PC-3 (cell line): Measurements from ENCODE around the gene MARK3. TPM values are rescaled to one million over a fixed set of nuclear protein-coding genes. Genes with fewer than 3 reads are reported as not detected.

Source experiments
- ATAC-seq: fragments of 200-7000 bp; cut with Tn5 transposase; 2 replicates; pipeline ENCODE4 v1.9.1; 2020; ENCODE audit warnings: mild to moderate bottlenecking, moderate library complexity
- BruUV-seq: library from RNA; stranded (reverse); fragments of 400-500 nt; replicated peaks from 2 replicates; lab custom pipeline; 2021; lab: Mats Ljungman, UMichigan
- CTCF ChIA-PET: fragments of 300-600 bp; sonication (Branson Sonifier 250); formaldehyde crosslinking; loops from one replicate; lab custom pipeline; 2022; ENCODE audit warnings: antibody characterized with exemption; lab: Charles Lee
- POLR2A ChIA-PET: fragments of 300-600 bp; sonication (Branson Sonifier 250); formaldehyde crosslinking; loops from one replicate; lab custom pipeline; 2022; ENCODE audit warnings: antibody characterized with exemption; ENCODE audit not compliant: unreplicated experiment; lab: Charles Lee
- DNase-seq: peaks from one replicate; pipeline ENCODE4 v3.0.0-alpha.2; 2015
- H2AFZ ChIP-seq: fragments of 300-600 bp; sonication (generic); 2 replicates; pipeline ENCODE4 v1.6.0; 2016; ENCODE audit warnings: antibody characterized with exemption, low read length
- H3F3A ChIP-seq: fragments of 300-600 bp; sonication (generic); one replicate; pipeline ENCODE4 v1.6.0; 2017; ENCODE audit warnings: antibody characterized with exemption, low read length, control low read depth, mild to moderate bottlenecking; ENCODE audit not compliant: unreplicated experiment
- H3K27ac ChIP-seq: fragments of 300-600 bp; sonication (generic); 2 replicates; pipeline ENCODE4 v1.5.1; 2016; ENCODE audit warnings: mild to moderate bottlenecking, low read length
- H3K27me3 ChIP-seq: fragments of 300-600 bp; sonication (generic); 2 replicates; pipeline ENCODE4 v1.6.1; 2016; ENCODE audit warnings: low read length, mixed read lengths
- H3K36me3 ChIP-seq: fragments of 300-600 bp; sonication (generic); 2 replicates; pipeline ENCODE4 v1.6.1; 2016; ENCODE audit warnings: low read depth, mixed run types, low read length, mixed read lengths
- H3K4me1 ChIP-seq: fragments of 300-600 bp; sonication (generic); 2 replicates; pipeline ENCODE4 v1.5.1; 2016; ENCODE audit warnings: low read length; ENCODE audit not compliant: insufficient read depth
- H3K4me2 ChIP-seq: fragments of 300-600 bp; sonication (generic); 2 replicates; pipeline ENCODE4 v1.6.0; 2016; ENCODE audit warnings: low read length
- H3K4me3 ChIP-seq: fragments of 300-600 bp; sonication (generic); 2 replicates; pipeline ENCODE4 v1.5.1; 2016; ENCODE audit warnings: mild to moderate bottlenecking, low read length, mixed read lengths
- H3K79me2 ChIP-seq: fragments of 300-600 bp; sonication (generic); 2 replicates; pipeline ENCODE4 v1.6.1; 2017; ENCODE audit warnings: low read length, mixed read lengths
- H3K9ac ChIP-seq: fragments of 300-600 bp; sonication (generic); 2 replicates; pipeline ENCODE4 v1.6.0; 2016; ENCODE audit warnings: mild to moderate bottlenecking, low read length
- H3K9me2 ChIP-seq: fragments of 300-600 bp; sonication (generic); replicated peaks from 2 replicates; pipeline ENCODE4 v1.6.1; 2016; ENCODE audit warnings: mixed run types, low read length, mixed read lengths
- H3K9me3 ChIP-seq: fragments of 300-600 bp; sonication (generic); 2 replicates; pipeline ENCODE4 v1.6.1; 2016; ENCODE audit warnings: low read length, mixed read lengths
- H4K20me1 ChIP-seq: fragments of 300-600 bp; sonication (generic); 2 replicates; pipeline ENCODE4 v1.6.1; 2016; ENCODE audit warnings: low read length, mixed read lengths
- EZH2 ChIP-seq: fragments of 300-600 bp; sonication (generic); IDR thresholded peaks from one replicate; pipeline ENCODE4 v1.6.1; 2017; ENCODE audit warnings: antibody characterized with exemption, mild to moderate bottlenecking, low read length; ENCODE audit not compliant: unreplicated experiment
- EZH2phosphoT487 ChIP-seq: fragments of 300-600 bp; sonication (generic); IDR thresholded peaks from 2 replicates; pipeline ENCODE4 v1.6.1; 2018; ENCODE audit warnings: mild to moderate bottlenecking, antibody characterized with exemption, low read length, borderline replicate concordance
- intact Hi-C: fragments of 100-400 bp; cut with micrococcal nuclease; formaldehyde crosslinking; loops from 2 replicates; pipeline ENCODE4 v1.9.0; 2023
- total RNA-seq: library from RNA; depleted of rRNA; stranded (reverse); fragments of >200 nt; gene quantifications from 2 replicates; pipeline ENCODE4 v1.2.3, GENCODE V29; 2014
- TF ChIP-seq, protein P1 (sequence below): fragments of 300-600 bp; sonication (generic); conservative IDR thresholded peaks from 2 replicates; pipeline ENCODE4 v1.5.1; 2017; ENCODE audit warnings: antibody characterized with exemption, low read depth, mild to moderate bottlenecking, low read length

The MARK3 gene
- total RNA-seq, 1 experiment from 2014 or later: 69.9 TPM

- Histone ChIP-seq H4K20me1 (no peaks in the 10 kb centered on the region), H3K9me2 (no peaks in the 10 kb centered on the region), H3K27ac (no peak overlapping the region), H3K4me3 (no peak overlapping the region), H3K27me3 (no peaks in the 10 kb centered on the region), H3K4me2 (no peak overlapping the region), H3K9me3 (0 out of 2 replicates have a peak, but pooled peaks cover under 1% of the 10 kb centered on the region), H2AFZ (no peak overlapping the region), H3K4me1 (peaks cover 17% of the 10 kb centered on the region), H3F3A (no peaks in the 10 kb centered on the region), H3K79me2 (no peaks in the 10 kb centered on the region), H3K36me3 (no peaks in the 10 kb centered on the region), H3K9ac (no peak overlapping the region)
- TF ChIP-seq, protein P1, sequence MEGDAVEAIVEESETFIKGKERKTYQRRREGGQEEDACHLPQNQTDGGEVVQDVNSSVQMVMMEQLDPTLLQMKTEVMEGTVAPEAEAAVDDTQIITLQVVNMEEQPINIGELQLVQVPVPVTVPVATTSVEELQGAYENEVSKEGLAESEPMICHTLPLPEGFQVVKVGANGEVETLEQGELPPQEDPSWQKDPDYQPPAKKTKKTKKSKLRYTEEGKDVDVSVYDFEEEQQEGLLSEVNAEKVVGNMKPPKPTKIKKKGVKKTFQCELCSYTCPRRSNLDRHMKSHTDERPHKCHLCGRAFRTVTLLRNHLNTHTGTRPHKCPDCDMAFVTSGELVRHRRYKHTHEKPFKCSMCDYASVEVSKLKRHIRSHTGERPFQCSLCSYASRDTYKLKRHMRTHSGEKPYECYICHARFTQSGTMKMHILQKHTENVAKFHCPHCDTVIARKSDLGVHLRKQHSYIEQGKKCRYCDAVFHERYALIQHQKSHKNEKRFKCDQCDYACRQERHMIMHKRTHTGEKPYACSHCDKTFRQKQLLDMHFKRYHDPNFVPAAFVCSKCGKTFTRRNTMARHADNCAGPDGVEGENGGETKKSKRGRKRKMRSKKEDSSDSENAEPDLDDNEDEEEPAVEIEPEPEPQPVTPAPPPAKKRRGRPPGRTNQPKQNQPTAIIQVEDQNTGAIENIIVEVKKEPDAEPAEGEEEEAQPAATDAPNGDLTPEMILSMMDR: no peak
- TF ChIP-seq EZH2: no peak
- no peak for TF ChIP-seq EZH2phosphoT487
- no TSS peak for BruUV-seq
- intact Hi-C loops: no loop called here
- no peak for DNase-seq
- ChIA-PET POLR2A (no interaction called here), CTCF (no interaction called here)
- no peak for ATAC-seq
These were observed 17.2 kb upstream of the MARK3 start for GRCh38 chr14:103367995-103368394.

DNA sequence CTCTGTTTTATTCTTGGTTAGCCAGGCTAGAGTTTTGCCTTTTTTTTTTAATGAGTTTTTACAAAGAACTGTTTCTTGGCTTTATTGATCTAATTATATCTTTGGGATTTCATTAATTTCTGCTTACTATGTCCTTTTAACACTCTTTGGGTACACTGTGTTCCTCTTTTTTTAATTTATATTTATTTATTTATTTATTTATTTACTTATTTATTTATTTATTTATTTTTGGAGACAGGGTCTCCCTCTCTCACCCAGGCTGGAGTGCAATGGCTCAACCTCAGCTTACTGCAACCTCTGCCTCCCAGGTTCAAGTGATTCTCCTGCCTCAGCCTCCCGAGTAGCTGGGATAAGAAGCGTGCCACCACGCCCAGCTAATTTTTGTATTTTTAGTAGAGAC lies 15.1 kb upstream of the MARK3 start:
- H2AFZ ChIP-seq: 0 out of 2 replicates have a peak overlapping the region, but pooled peaks have one; percentile 48
- no peak overlapping the region for H3K27ac ChIP-seq
- ATAC-seq (no peak), DNase-seq (no peak)
- H3K79me2 ChIP-seq: no peaks in the 10 kb centered on the region
- TF ChIP-seq, protein P1: no peak
- TF ChIP-seq EZH2 (no peak), EZH2phosphoT487 (no peak)
- no peak overlapping the region for H3K4me3 ChIP-seq
- no peaks in the 10 kb centered on the region for H3K9me3 ChIP-seq
- H3K36me3 ChIP-seq: no peaks in the 10 kb centered on the region
- no TSS peak for BruUV-seq
- H3F3A ChIP-seq: no peaks in the 10 kb centered on the region
- intact Hi-C loops: no loop called here
- H3K9ac ChIP-seq: no peak overlapping the region
- H3K9me2 ChIP-seq: no peaks in the 10 kb centered on the region
- no peak overlapping the region for H3K4me2 ChIP-seq
- peaks cover 20% of the 10 kb centered on the region for H3K4me1 ChIP-seq
- H4K20me1 ChIP-seq: no peaks in the 10 kb centered on the region
- ChIA-PET POLR2A (no interaction called here), CTCF (no interaction called here)
- no peaks in the 10 kb centered on the region for H3K27me3 ChIP-seq

DNA sequence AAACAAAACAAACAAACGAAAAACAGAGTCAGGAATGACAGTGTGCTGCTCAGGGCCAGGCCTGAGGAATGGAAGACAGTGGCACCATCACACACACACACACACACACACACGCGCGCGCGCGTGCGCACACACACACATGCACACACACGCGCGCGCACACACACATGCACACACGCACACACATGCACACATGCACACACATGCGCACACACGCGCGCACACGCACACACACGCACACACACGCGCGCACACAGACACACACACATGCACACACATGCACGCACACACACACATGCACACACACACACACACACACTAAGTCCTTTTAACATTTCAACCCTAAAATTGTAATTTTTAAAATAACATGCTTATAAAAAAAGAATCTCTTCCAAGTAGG lies 13.2 kb upstream of the MARK3 start:
- Histone ChIP-seq H3F3A (no peaks in the 10 kb centered on the region), H3K4me3 (no peak overlapping the region)

More for the DNA sequence above, 13.2 kb upstream of the MARK3 start:
- TF ChIP-seq EZH2phosphoT487: no peak
- no peak for TF ChIP-seq EZH2
- TF ChIP-seq, protein P1: no peak
- Histone ChIP-seq H3K79me2 (no peaks in the 10 kb centered on the region), H4K20me1 (no peaks in the 10 kb centered on the region), H3K27me3 (no peaks in the 10 kb centered on the region), H3K9ac (peak overlapping the region; percentile 52), H3K9me2 (no peaks in the 10 kb centered on the region), H3K4me2 (peak overlapping the region; percentile 38), H3K36me3 (no peaks in the 10 kb centered on the region), H3K27ac (peak overlapping the region; percentile 93), H3K9me3 (no peaks in the 10 kb centered on the region), H2AFZ (no peak overlapping the region), H3K4me1 (peaks cover 20% of the 10 kb centered on the region)
- no TSS peak for BruUV-seq
- CTCF ChIA-PET: no interaction called here
- ATAC-seq (no peak), DNase-seq (no peak)
- POLR2A ChIA-PET: interaction anchor here (0.5 to 0.9 kb wide), 2 partner anchors 10 to 157 kb away, joined by 3 to 4 read pairs; partner anchors contain the start of gene TRMT61A
- intact Hi-C loops: loop anchor here (1.0 kb wide), 2 partner anchors 10 to 13 kb away; partner anchors contain the start of gene MARK3
